Neural cell (in vitro differentiated cells): ENCODE data around the gene SH3PXD2B.

ENCODE experiments used
- EZH2 ChIP-seq: fragments of 200-600, 300-800 bp; shearing (Covaris generic), sonication (generic); IDR thresholded peaks from 2 replicates; pipeline ENCODE4 v1.6.1; 2014; ENCODE audit warnings: antibody characterized with exemption, low read length, borderline replicate concordance, mild to moderate bottlenecking; ENCODE audit not compliant: insufficient read depth, poor library complexity, severe bottlenecking
- POLR2AphosphoS5 ChIP-seq: IDR thresholded peaks from 2 replicates; pipeline ENCODE4 v1.6.1; 2012
- TAF1 ChIP-seq: IDR thresholded peaks from 2 replicates; pipeline ENCODE4 v1.6.1; 2012; ENCODE audit warnings: low read depth
- TF ChIP-seq, protein P1 (sequence below): IDR thresholded peaks from 2 replicates; pipeline ENCODE4 v1.6.1; 2012; ENCODE audit warnings: borderline replicate concordance
- TF ChIP-seq, protein P2 (sequence below): fragments of 450-650 bp; IDR thresholded peaks from 2 replicates; pipeline ENCODE4 v1.5.1; 2014; ENCODE audit warnings: antibody characterized with exemption, mild to moderate bottlenecking, moderate library complexity; ENCODE audit not compliant: poor library complexity, severe bottlenecking

DNA sequence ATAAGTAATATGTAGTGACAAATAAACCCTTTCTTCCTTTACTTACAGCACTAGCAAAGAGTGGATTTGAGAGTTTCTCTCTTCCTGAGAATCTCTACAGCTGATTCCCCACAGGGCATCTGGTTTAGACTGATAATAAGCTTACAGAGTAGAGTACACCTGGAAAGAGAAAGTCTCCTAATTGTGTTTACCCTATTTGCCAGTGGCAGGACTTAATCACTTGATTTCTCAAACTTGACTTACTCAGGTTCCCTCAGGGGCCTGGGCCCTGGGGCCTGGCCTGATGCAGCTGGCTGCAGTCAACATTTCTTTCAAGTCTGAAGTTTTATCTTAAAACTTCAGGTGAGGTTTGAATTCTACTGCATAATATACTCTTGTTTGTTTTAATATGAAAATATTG, 132.7 kb downstream of the SH3PXD2B start:
- TF ChIP-seq EZH2 (no peak), POLR2AphosphoS5 (no peak), TAF1 (no peak)
- TF ChIP-seq, protein P1, sequence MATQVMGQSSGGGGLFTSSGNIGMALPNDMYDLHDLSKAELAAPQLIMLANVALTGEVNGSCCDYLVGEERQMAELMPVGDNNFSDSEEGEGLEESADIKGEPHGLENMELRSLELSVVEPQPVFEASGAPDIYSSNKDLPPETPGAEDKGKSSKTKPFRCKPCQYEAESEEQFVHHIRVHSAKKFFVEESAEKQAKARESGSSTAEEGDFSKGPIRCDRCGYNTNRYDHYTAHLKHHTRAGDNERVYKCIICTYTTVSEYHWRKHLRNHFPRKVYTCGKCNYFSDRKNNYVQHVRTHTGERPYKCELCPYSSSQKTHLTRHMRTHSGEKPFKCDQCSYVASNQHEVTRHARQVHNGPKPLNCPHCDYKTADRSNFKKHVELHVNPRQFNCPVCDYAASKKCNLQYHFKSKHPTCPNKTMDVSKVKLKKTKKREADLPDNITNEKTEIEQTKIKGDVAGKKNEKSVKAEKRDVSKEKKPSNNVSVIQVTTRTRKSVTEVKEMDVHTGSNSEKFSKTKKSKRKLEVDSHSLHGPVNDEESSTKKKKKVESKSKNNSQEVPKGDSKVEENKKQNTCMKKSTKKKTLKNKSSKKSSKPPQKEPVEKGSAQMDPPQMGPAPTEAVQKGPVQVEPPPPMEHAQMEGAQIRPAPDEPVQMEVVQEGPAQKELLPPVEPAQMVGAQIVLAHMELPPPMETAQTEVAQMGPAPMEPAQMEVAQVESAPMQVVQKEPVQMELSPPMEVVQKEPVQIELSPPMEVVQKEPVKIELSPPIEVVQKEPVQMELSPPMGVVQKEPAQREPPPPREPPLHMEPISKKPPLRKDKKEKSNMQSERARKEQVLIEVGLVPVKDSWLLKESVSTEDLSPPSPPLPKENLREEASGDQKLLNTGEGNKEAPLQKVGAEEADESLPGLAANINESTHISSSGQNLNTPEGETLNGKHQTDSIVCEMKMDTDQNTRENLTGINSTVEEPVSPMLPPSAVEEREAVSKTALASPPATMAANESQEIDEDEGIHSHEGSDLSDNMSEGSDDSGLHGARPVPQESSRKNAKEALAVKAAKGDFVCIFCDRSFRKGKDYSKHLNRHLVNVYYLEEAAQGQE = no peak
- TF ChIP-seq, protein P2, sequence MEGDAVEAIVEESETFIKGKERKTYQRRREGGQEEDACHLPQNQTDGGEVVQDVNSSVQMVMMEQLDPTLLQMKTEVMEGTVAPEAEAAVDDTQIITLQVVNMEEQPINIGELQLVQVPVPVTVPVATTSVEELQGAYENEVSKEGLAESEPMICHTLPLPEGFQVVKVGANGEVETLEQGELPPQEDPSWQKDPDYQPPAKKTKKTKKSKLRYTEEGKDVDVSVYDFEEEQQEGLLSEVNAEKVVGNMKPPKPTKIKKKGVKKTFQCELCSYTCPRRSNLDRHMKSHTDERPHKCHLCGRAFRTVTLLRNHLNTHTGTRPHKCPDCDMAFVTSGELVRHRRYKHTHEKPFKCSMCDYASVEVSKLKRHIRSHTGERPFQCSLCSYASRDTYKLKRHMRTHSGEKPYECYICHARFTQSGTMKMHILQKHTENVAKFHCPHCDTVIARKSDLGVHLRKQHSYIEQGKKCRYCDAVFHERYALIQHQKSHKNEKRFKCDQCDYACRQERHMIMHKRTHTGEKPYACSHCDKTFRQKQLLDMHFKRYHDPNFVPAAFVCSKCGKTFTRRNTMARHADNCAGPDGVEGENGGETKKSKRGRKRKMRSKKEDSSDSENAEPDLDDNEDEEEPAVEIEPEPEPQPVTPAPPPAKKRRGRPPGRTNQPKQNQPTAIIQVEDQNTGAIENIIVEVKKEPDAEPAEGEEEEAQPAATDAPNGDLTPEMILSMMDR = no peak
